SK-N-SH (cell line): ENCODE measurements around the gene COL15A1.

Experiments used
- RCOR1 ChIP-seq: fragments of 150-350 bp; IDR thresholded peaks from 2 replicates; pipeline ENCODE4 v1.6.1; 2017; ENCODE audit warnings: antibody characterized with exemption, low read length
- RFX5 ChIP-seq: IDR thresholded peaks from 2 replicates; pipeline ENCODE4 v1.6.1; 2012; ENCODE audit warnings: mild to moderate bottlenecking, improper control_type of control experiment, low read length
- TAF1 ChIP-seq: IDR thresholded peaks from 2 replicates; pipeline ENCODE4 v1.6.1; 2012; ENCODE audit warnings: low read depth, mild to moderate bottlenecking, low read length, moderate library complexity, borderline replicate concordance
- TCF12 ChIP-seq: IDR thresholded peaks from 2 replicates; pipeline ENCODE4 v1.4.0; 2012
- TF ChIP-seq, protein P1 (sequence below): fragments of 200-600 bp; sonication (generic); IDR thresholded peaks from 2 replicates; pipeline ENCODE4 v1.6.1; 2017; ENCODE audit warnings: antibody characterized with exemption, mild to moderate bottlenecking, moderate library complexity
- TF ChIP-seq, protein P2 (sequence below): IDR thresholded peaks from 2 replicates; pipeline ENCODE4 v1.6.1; 2012; ENCODE audit warnings: mild to moderate bottlenecking, low read depth, low read length, moderate library complexity

DNA sequence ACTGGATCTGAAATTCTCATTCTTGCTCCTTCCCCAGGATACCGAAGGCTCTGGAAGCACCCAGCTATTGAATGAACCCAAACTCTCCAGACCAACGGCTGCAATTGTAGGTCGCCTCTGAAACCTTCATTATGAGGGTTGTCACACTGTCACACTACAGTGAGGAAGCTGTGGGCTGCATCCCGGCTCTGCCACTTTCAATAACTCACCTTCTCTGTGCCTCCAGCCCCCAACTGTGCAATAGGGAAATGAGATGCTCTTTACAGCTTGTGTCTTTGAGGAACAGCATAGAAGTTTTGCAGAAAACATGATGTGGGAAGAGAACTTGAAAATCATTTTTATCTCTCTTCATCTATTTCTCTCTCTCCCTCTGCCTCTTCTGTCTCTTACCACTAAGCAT lies 91.6 kb downstream of the COL15A1 start:
- TF ChIP-seq TAF1 (no peak), TCF12 (no peak), RFX5 (no peak), RCOR1 (no peak)
- TF ChIP-seq, protein P1, sequence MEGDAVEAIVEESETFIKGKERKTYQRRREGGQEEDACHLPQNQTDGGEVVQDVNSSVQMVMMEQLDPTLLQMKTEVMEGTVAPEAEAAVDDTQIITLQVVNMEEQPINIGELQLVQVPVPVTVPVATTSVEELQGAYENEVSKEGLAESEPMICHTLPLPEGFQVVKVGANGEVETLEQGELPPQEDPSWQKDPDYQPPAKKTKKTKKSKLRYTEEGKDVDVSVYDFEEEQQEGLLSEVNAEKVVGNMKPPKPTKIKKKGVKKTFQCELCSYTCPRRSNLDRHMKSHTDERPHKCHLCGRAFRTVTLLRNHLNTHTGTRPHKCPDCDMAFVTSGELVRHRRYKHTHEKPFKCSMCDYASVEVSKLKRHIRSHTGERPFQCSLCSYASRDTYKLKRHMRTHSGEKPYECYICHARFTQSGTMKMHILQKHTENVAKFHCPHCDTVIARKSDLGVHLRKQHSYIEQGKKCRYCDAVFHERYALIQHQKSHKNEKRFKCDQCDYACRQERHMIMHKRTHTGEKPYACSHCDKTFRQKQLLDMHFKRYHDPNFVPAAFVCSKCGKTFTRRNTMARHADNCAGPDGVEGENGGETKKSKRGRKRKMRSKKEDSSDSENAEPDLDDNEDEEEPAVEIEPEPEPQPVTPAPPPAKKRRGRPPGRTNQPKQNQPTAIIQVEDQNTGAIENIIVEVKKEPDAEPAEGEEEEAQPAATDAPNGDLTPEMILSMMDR, result no peak
- TF ChIP-seq, protein P2, sequence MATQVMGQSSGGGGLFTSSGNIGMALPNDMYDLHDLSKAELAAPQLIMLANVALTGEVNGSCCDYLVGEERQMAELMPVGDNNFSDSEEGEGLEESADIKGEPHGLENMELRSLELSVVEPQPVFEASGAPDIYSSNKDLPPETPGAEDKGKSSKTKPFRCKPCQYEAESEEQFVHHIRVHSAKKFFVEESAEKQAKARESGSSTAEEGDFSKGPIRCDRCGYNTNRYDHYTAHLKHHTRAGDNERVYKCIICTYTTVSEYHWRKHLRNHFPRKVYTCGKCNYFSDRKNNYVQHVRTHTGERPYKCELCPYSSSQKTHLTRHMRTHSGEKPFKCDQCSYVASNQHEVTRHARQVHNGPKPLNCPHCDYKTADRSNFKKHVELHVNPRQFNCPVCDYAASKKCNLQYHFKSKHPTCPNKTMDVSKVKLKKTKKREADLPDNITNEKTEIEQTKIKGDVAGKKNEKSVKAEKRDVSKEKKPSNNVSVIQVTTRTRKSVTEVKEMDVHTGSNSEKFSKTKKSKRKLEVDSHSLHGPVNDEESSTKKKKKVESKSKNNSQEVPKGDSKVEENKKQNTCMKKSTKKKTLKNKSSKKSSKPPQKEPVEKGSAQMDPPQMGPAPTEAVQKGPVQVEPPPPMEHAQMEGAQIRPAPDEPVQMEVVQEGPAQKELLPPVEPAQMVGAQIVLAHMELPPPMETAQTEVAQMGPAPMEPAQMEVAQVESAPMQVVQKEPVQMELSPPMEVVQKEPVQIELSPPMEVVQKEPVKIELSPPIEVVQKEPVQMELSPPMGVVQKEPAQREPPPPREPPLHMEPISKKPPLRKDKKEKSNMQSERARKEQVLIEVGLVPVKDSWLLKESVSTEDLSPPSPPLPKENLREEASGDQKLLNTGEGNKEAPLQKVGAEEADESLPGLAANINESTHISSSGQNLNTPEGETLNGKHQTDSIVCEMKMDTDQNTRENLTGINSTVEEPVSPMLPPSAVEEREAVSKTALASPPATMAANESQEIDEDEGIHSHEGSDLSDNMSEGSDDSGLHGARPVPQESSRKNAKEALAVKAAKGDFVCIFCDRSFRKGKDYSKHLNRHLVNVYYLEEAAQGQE, result no peak
